GM19239 (cell line): ENCODE results near the gene DGCR2.
"Not testable (repeated sequence)": the region's sequence is repeated elsewhere in the genome, so short reads cannot be mapped to it uniquely, and the experiment has no call there.

Source experiments
- DNase-seq: peaks from one replicate; pipeline ENCODE4 v3.0.0; 2011; ENCODE audit warnings: low spot score; ENCODE audit not compliant: insufficient read length
- FAIRE-seq: peaks from 2 replicates; lab custom pipeline; 2011; peaks lifted over from hg19 to GRCh38; lab: Jason Lieb, UNC

DGCR2 gene

DNA sequence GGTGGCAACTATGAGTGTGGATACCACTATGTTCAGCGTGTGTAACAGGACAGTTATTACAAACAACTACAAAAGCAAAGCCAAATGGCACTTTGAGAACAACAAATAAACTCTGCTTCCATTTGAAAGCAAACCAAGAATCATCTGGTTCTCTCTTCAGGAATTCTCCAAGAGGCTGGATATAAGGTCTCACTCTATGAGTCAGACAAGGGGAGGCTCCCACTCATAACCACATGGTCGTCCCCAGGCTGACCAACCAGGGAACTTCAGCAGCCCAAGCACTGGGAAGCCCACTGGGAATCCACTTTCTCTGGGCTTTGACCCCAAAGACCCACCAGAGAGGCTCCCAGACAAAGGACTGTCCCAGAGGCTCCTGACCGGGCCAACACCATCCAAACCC, 35.3 kb downstream of the DGCR2 start:
- FAIRE-seq (no peak), DNase-seq (no peak)

DNA sequence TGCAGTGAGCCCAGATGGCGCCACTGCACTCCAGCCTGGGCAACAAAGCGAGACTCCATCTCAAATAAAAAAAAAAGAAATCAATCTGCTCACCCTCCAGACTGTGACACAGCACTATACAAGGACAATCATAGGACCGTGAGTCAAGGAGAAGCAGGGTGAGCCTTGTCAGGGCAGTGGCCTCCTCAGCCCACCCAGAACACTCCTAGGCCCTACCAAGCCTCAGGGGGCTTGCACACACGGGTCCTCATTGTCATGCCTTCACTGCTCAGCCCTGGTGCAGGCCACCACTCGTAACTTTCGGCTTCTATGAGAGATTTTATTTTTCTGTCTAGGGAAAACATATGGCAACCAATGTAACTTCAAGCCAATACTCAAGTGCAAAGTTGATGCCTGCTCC, 35.8 kb downstream of the DGCR2 start:
- FAIRE-seq: no peak
- no peak for DNase-seq

- peak; percentile 53 for DNase-seq
- FAIRE-seq: peak; percentile 52
These were observed 36.9 kb downstream of the DGCR2 start for GRCh38 chr22:19085233-19085718.

GRCh38 chr22:19084586-19084985, 37.6 kb downstream of the DGCR2 start:
- not testable (repeated sequence) for FAIRE-seq, DNase-seq

GRCh38 chr22:19084126-19084525, 38.1 kb downstream of the DGCR2 start:
- not testable (repeated sequence) for FAIRE-seq, DNase-seq

DNA sequence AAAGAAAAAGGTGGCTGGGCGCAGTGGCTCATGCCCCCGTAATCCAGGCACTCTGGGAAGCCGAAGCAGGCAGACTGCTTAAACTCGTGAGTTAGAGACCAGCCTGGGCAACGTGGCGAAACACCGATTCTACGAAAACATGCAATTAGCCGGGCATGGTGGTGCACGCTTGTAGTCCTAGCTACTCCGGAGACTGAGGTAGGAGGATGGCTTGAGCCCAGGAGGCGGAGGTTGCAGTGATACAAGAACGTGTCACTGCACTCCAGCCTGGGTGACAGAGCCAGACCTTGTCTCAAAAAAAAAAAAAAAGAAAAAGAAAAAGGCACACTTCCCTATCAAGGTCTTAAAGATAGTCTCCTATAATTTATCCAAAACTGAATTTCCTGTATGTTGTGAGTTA, 39.4 kb downstream of the DGCR2 start:
- no peak for DNase-seq
- no peak for FAIRE-seq

- DNase-seq (no peak), FAIRE-seq (no peak)
These were observed 40.1 kb downstream of the DGCR2 start for GRCh38 chr22:19082101-19082500.

GRCh38 chr22:19081351-19081750, 40.9 kb downstream of the DGCR2 start:
- FAIRE-seq: no peak
- no peak for DNase-seq

GRCh38 chr22:19080853-19081252, 41.4 kb downstream of the DGCR2 start:
- FAIRE-seq: no peak

DNA sequence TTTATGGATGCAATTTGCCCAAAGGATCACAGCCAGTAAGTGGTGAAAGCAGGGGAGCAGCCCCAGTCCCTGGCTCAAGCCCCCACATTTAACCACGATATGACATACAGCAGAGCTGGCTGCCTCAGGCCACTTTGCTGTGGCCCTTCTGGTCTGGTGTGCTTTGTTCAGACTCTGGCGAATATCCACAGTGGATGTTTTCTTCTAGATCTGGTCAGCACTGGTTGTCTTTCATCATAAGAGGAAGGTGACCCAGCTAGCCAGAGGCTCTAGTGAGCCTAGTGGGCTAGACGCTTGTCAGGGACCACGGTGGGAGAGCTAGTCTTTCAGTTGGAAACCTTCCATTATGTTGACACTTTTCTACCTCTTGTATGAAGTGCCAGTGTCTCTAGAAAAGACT, 42.5 kb downstream of the DGCR2 start:
- DNase-seq (no peak), FAIRE-seq (peak; percentile 11)

More at GRCh38 chr22:19080853-19081252, 41.4 kb downstream of the DGCR2 start:
- DNase-seq: no peak

DNA sequence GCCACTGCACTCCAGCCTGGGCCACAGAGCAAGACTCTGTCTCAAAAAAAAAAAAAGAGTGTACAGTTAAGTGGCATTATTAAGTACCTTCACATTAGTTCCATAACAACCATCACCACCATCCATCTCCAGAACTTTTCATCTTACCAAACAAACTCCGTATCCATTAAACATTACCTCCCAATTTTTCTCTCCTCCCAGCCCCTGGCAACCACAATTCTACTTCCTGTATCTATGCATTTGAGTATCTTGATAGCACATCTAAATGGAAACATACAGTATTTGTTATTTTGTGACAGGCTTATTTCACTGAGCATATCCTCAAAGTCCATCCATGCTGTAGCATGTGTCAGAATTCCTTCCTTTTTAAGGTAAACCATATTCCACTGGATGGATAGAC, 46.8 kb downstream of the DGCR2 start:
- DNase-seq: no peak

DNA sequence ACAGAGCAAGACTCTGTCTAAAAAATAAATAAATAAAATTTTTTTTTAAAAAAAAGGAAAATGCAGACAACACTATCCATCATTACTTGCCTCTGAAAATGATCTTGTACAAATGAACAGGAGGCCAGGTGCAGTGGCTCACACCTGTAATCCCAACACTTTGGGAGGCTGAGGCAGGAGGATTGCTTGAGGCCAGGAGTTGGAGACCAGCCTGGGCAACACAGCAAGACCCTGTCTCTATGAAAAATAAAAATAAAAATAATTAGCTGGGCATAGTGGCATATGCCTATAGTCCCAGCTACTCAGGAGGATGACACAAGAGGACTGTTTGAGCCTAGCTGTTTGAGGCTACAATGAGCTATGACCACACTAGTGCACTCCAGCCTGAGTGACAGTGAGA, 49.4 kb downstream of the DGCR2 start:
- not testable (repeated sequence) for FAIRE-seq, DNase-seq

More for the DNA sequence above, 46.8 kb downstream of the DGCR2 start:
- FAIRE-seq: no peak

- DNase-seq: no peak
- FAIRE-seq: no peak
These were observed 51.6 kb downstream of the DGCR2 start for GRCh38 chr22:19070397-19071169.

DNA sequence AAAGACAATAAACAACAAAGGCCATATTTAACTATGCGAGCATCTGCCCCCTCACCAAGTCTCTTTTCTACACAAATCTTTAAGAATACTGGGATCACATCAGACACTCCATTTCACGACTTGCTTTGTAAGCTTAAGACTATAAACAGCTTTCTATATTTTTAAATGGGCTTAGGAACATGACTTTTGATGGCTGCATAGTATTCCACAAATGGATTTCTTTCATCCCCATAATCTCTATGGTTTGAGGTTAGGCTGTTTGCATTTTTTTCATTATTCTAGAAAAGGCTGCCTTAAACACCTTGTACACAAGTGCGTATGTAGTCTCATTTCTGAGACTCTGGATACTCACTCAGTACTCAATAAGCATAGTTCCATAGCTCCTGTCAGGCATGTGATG, 52.8 kb downstream of the DGCR2 start:
- FAIRE-seq: no peak
- no peak for DNase-seq

DNA sequence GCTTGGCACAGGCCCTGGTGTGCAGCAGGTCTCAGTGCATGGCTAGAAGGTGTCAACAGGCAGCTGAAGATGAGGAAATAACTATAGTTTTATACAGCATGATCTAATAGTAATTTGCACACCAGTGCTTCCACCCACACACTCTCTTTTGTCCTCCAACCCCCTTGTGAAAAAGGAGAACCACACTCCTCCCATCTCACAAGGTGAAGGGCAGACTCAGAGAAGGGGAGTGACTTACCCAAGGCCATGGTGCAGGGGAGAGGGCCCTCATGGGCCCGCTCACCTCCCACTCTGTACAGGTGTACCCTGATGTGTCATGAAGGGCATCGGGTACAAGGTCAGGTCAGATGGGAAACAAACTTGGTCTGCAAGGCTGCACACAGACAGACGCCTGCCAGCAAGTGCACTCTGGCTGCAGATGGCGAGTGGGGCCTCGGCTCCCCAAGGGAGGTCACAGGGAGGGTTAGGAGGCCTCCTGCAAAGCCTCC, 53.4 kb downstream of the DGCR2 start:
- no peak for FAIRE-seq
- DNase-seq: no peak

DNA sequence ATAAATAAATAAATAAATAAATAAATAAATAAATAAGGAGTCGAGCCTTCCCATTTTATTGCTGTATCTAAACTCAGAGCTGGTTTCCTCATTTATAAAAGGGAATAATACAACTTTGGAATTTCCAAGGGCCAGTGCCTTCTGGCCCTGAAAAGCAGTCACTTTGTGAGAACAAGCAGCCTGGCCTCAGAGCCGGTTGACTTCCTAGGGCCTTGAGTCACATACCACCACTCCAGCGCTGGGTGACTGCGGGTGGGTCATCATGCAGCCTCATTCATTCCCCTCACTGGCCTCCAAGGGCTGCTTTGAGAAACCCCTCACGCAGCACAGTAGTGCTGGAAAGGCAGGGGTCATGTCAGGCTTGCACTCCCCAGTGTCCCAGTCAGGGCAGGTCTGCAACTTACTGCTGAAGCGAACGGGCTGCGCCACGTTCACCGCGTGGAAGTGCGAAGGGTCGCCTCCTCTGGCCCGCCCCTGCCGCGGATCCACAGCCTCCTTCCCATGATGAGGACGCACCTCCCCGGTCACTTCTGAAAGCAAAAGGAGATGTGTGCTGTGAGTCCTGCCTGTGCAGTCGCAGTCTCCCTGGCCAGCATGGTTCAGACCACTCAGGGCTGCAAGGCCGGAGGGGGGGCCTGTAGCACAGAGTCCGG, 54.4 kb downstream of the DGCR2 start:
- no peak for DNase-seq
- FAIRE-seq: no peak

DNA sequence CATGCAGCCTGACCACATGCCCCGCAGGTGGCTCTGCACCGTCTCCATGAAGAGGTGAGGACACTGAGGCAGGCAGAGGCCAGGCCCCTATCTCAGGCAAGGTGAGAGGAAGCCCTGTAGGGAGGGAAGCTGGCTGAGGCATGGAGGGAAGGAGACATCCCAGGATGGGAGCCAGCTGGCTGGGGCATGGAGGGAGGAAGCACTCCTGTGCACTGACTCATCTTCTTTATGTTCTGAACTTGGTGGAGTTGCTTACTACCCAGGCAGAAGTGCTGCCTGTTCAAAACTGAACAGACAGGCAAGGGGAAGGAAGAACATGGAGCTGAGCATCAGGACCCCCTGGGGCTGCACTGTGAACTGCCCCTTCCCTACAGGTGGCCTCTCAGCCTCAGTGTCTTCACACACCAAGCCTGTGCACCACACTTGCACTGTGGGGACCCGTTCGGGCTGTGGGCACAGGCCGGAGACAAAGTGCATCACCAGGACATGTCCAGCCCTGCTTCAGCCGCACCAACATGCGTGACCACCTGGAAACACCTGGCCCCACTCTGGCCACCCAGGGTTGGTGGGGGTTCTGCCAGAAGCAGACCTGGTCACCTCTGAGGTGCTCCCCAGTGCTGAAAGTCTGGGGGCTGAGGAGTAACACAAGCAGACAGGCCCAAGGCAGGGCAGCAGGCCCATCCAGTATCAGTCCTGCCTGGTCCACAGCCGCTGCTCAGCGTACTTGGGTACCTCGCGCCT, 55.5 kb downstream of the DGCR2 start:
- DNase-seq (no peak), FAIRE-seq (no peak)

DNA sequence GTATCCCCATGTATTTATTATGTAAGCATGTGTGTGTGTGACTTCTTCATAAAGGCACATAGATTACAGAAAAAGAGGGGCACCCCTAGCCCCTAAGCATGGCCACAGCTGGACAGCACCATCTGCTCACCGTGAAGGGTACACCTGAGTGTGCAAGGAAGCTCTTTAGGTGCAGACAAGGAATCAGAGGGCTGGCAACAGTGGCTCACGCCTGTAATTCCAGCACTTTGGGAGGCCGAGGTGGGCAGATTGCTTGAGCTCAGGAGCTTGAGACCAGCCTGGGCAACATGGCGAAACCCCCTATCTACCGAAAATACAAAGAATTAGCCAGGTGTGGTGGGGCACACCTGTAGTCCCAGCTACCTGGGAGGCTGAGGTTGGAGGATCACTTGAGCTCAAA, 56.3 kb downstream of the DGCR2 start:
- FAIRE-seq: no peak
- DNase-seq: no peak

DNA sequence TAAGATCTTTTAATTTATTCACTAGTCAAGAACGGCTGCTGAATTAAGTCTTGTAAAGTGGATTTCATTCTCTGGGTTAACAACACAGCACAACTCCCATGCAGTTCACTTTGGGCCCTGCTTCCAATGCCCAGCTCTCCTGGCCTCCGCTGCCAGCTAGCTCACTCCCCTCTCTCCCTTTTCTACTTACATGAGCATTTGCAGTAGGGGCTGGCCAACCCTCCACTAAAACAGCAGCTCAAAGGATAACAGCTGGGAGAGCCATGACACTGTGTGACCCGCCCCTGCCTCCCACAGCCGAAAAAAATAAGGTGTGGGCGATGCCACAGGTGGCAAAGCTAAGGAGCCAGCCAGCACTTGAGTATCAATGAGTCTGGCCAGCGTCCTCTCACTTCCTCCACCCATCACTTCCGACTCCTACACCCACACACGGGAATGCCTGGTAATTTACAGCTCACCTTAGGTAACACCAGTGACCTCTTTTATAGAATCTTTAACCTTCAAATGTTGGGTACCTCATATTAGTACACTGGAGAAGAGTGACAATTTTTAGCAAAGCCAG, 56.8 kb downstream of the DGCR2 start:
- no peak for FAIRE-seq
- no peak for DNase-seq

DNA sequence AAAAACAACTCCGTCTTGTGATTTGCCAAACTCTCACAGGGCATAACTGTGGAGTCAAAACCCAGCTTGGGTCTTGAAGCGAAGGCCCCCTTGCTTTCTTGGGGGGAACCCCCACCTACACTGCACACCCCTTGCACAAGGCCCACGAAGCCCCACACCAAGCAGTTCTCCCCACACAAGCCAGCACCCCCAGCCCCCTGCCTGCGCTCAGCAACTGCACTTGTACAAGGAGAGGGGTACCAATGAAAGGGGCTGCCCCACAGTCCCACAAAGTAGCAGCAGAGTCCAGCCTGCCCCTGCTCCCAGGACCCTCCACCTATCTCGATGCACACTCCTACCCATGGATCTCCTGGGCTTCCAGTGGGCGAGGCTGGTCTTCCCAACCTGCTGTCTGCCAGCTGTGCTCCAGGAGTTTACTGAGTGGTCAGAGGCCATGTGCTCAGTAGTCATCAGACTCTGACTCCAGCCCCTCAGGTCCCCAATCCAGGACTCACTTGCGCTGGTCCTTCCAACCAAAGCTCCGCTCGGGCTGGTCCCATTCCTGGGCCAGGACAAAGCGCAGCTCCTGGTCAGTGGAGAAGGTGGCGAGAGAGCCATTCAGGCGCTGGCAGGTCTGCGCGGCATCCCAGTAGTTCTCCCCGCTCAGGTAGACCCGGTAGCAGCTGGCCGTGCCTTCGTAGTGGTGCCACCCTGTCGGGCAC, 57.7 kb downstream of the DGCR2 start:
- FAIRE-seq (no peak), DNase-seq (no peak)
